H9 (cell line): ENCODE data around the gene KRT79. TPM values are rescaled to one million over a fixed set of nuclear protein-coding genes. Genes with fewer than 3 reads are reported as not detected.

ENCODE experiments used
- DNase-seq: peaks from one replicate; pipeline ENCODE4 v3.0.0-alpha.2; 2017
- H2AFZ ChIP-seq: one replicate; pipeline ENCODE4 v1.6.1; 2013; ENCODE audit warnings: mild to moderate bottlenecking, low read length, control low read depth, moderate library complexity
- H2AK5ac ChIP-seq: 2 replicates; pipeline ENCODE4 v1.6.1; 2013; ENCODE audit warnings: low read length, control low read depth, mixed read lengths; ENCODE audit not compliant: insufficient read length
- H2BK120ac ChIP-seq: one replicate; pipeline ENCODE4 v1.6.1; 2013; ENCODE audit warnings: low read depth, mild to moderate bottlenecking, low read length, control low read depth, inconsistent platforms; ENCODE audit not compliant: poor library complexity, severe bottlenecking
- H2BK12ac ChIP-seq: 2 replicates; pipeline ENCODE4 v1.6.1; 2013; ENCODE audit warnings: low read length, control low read depth, mixed read lengths, low read depth; ENCODE audit not compliant: insufficient read length
- H2BK15ac ChIP-seq: 2 replicates; pipeline ENCODE4 v1.6.1; 2013; ENCODE audit warnings: low read depth, low read length, control low read depth
- H2BK20ac ChIP-seq: one replicate; pipeline ENCODE4 v1.6.1; 2013; ENCODE audit warnings: low read depth, mild to moderate bottlenecking, low read length, control low read depth, inconsistent platforms; ENCODE audit not compliant: poor library complexity, severe bottlenecking
- H2BK5ac ChIP-seq: 2 replicates; pipeline ENCODE4 v1.6.1; 2013; ENCODE audit warnings: low read length, control low read depth, mixed read lengths; ENCODE audit not compliant: insufficient read length
- H3K14ac ChIP-seq: 2 replicates; pipeline ENCODE4 v1.6.1; 2013; ENCODE audit warnings: low read length, control low read depth; ENCODE audit not compliant: insufficient read depth
- H3K18ac ChIP-seq: 2 replicates; pipeline ENCODE4 v1.6.1; 2013; ENCODE audit warnings: low read depth, mild to moderate bottlenecking, mixed read lengths, low read length, control low read depth; ENCODE audit not compliant: insufficient read length
- H3K23ac ChIP-seq: 2 replicates; pipeline ENCODE4 v1.6.1; 2013; ENCODE audit warnings: low read length, control low read depth, mixed read lengths, low read depth; ENCODE audit not compliant: insufficient read length
- H3K23me2 ChIP-seq: 2 replicates; pipeline ENCODE4 v1.6.1; 2013; ENCODE audit warnings: low read depth, mild to moderate bottlenecking, mixed read lengths, low read length, control low read depth; ENCODE audit not compliant: insufficient read length, poor library complexity, severe bottlenecking
- H3K27ac ChIP-seq: 2 replicates; pipeline ENCODE4 v1.5.1; 2013; ENCODE audit warnings: low read length, control low read depth, mixed read lengths, low read depth; ENCODE audit not compliant: insufficient read length
- H3K27me3 ChIP-seq: 2 replicates; pipeline ENCODE4 v1.6.1; 2013; ENCODE audit warnings: low read length, control low read depth, inconsistent platforms; ENCODE audit not compliant: insufficient read depth
- H3K4ac ChIP-seq: 2 replicates; pipeline ENCODE4 v1.6.1; 2013; ENCODE audit warnings: low read depth, mild to moderate bottlenecking, control low read depth, inconsistent platforms, low read length, moderate library complexity
- H3K4me1 ChIP-seq: 2 replicates; pipeline ENCODE4 v1.6.1; 2013; ENCODE audit warnings: low read length, control low read depth, inconsistent platforms; ENCODE audit not compliant: insufficient read depth
- H3K4me2 ChIP-seq: 2 replicates; pipeline ENCODE4 v1.6.1; 2013; ENCODE audit warnings: low read length, control low read depth, mixed read lengths; ENCODE audit not compliant: insufficient read length, insufficient read depth
- H3K56ac ChIP-seq: 2 replicates; pipeline ENCODE4 v1.6.1; 2013; ENCODE audit warnings: low read depth, mild to moderate bottlenecking, mixed read lengths, low read length, control low read depth; ENCODE audit not compliant: insufficient read length
- H3K79me1 ChIP-seq: 2 replicates; pipeline ENCODE4 v1.6.1; 2013; ENCODE audit warnings: low read depth, mild to moderate bottlenecking, moderate library complexity, low read length, control low read depth, inconsistent platforms; ENCODE audit not compliant: insufficient read depth, poor library complexity, severe bottlenecking
- H3K79me2 ChIP-seq: 2 replicates; pipeline ENCODE4 v1.6.1; 2013; ENCODE audit warnings: low read length, control low read depth, inconsistent platforms; ENCODE audit not compliant: insufficient read depth
- H3K9ac ChIP-seq: 2 replicates; pipeline ENCODE4 v1.6.1; 2013; ENCODE audit warnings: low read length, control low read depth, mixed read lengths; ENCODE audit not compliant: insufficient read length; ENCODE audit errors: extremely low read depth
- H3K9me3 ChIP-seq: one replicate; pipeline ENCODE4 v1.6.1; 2013; ENCODE audit warnings: low read depth, low read length, inconsistent platforms; ENCODE audit not compliant: control insufficient read depth
- H3T11ph ChIP-seq: one replicate; pipeline ENCODE4 v1.6.1; 2013; ENCODE audit warnings: mild to moderate bottlenecking, low read length, control low read depth, inconsistent platforms
- H4K20me1 ChIP-seq: one replicate; pipeline ENCODE4 v1.6.1; 2013; ENCODE audit not compliant: control insufficient read depth, insufficient read length, insufficient read depth
- H4K5ac ChIP-seq: 2 replicates; pipeline ENCODE4 v1.6.1; 2013; ENCODE audit warnings: low read depth, mild to moderate bottlenecking, mixed read lengths, low read length, control low read depth; ENCODE audit not compliant: insufficient read length
- H4K8ac ChIP-seq: replicated peaks from 2 replicates; pipeline ENCODE4 v1.6.1; 2013; ENCODE audit warnings: low read length, control low read depth, mixed read lengths, low read depth; ENCODE audit not compliant: insufficient read length
- H4K91ac ChIP-seq: 2 replicates; pipeline ENCODE4 v1.6.1; 2013; ENCODE audit warnings: low read depth, mild to moderate bottlenecking, moderate library complexity, mixed read lengths, low read length, control low read depth; ENCODE audit not compliant: insufficient read length
- H3K27ac Mint-ChIP-seq, 3 experiments: 2 replicates in 2 of 3; 3 replicates in 1 of 3; pipeline ENCODE4 v1.8.0; 2020 to 2021; ENCODE audit warnings: mixed read lengths in 3 of 3, mild to moderate bottlenecking in 1 of 3, moderate library complexity in 1 of 3
- H3K27me3 Mint-ChIP-seq: 2 replicates; pipeline ENCODE4 v1.8.0; 2021; ENCODE audit warnings: low read depth, mild to moderate bottlenecking, moderate library complexity, mixed read lengths
- H3K36me3 Mint-ChIP-seq, 3 experiments: 2 replicates in 2 of 3; 3 replicates in 1 of 3; pipeline ENCODE4 v1.8.0; 2020 to 2021; ENCODE audit warnings: low read depth in 3 of 3, mixed read lengths in 3 of 3; ENCODE audit not compliant: insufficient read depth in 1 of 3
- H3K4me1 Mint-ChIP-seq, 2 experiments: 2 replicates each; pipeline ENCODE4 v1.8.0; 2020; ENCODE audit warnings: mixed read lengths in 2 of 2
- H3K4me3 Mint-ChIP-seq, 2 experiments: 2 replicates in 1 of 2; 3 replicates in 1 of 2; pipeline ENCODE4 v1.8.0; 2020 to 2021; ENCODE audit warnings: mild to moderate bottlenecking in 2 of 2, mixed read lengths in 2 of 2, moderate library complexity in 1 of 2
- H3K9me3 Mint-ChIP-seq, 2 experiments: 2 replicates in 1 of 2; 3 replicates in 1 of 2; pipeline ENCODE4 v1.8.0; 2020; ENCODE audit warnings: mild to moderate bottlenecking in 2 of 2, mixed read lengths in 2 of 2, moderate library complexity in 1 of 2
- CTCF ChIP-seq: fragments of 200-600 bp; sonication (generic); conservative IDR thresholded peaks from 3 replicates; pipeline ENCODE4 v1.8.0; 2021; ENCODE audit warnings: antibody characterized with exemption, mild to moderate bottlenecking
- WGBS: extraction: QIAGEN DNeasy Blood & Tissue Kit; methylation state at CpG from one replicate; pipeline ENCODE4 v1.1.7; 2013; ENCODE audit warnings: missing lambda C conversion rate, low lambda C conversion rate, mixed read lengths; ENCODE audit not compliant: insufficient read length; ENCODE audit errors: extremely low coverage; 5-methylcytosine and 5-hydroxymethylcytosine counted together
- total RNA-seq: library from RNA; stranded (reverse); gene quantifications from 2 replicates; pipeline ENCODE4 v1.2.1, GENCODE V29; 2021

Gene KRT79
- total RNA-seq, 1 experiment from 2014 or later, result not detected

GRCh38 chr12:52872644-52873389 lies 38.7 kb upstream of the KRT79 start:
- Histone ChIP-seq H2BK15ac (no peak overlapping the region), H2BK5ac (no peak overlapping the region), H3K4ac (no peak overlapping the region), H3K9me3 (no peaks in the 10 kb centered on the region), H3K23ac (no peak overlapping the region), H4K91ac (no peak overlapping the region), H4K8ac (no peak overlapping the region), H3K4me2 (no peak overlapping the region), H4K20me1 (no peaks in the 10 kb centered on the region), H3K14ac (no peak overlapping the region), H3K27me3 (no peaks in the 10 kb centered on the region; the same call in 1 of the 2 replicates), H2AK5ac (no peak overlapping the region), H3K23me2 (peaks cover 3% of the 10 kb centered on the region), H3K56ac (no peak overlapping the region), H3K27ac (no peak overlapping the region), H2BK12ac (no peak overlapping the region), H3K79me2 (no peaks in the 10 kb centered on the region), H2BK20ac (no peak overlapping the region), H3K9ac (no peak overlapping the region), H3K4me1 (no peaks in the 10 kb centered on the region), H2BK120ac (no peak overlapping the region), H2AFZ (no peak overlapping the region), H3K79me1 (no peaks in the 10 kb centered on the region), H3K18ac (no peak overlapping the region), H3T11ph (no peak overlapping the region), H4K5ac (no peak overlapping the region)
- no peak for TF ChIP-seq CTCF
- Mint-ChIP-seq H3K4me1 (peaks cover 10 to 20% of the 10 kb centered on the region in 2 experiments), H3K27ac (no peak overlapping the region), H3K27me3 (peaks cover 51% of the 10 kb centered on the region), H3K4me3 (no peak overlapping the region; a peak in 1 of 5 replicates), H3K36me3 (no peaks in the 10 kb centered on the region), H3K9me3 (no peaks in the 10 kb centered on the region)
- WGBS, result no CpG with 5 or more reads among the region's 13 CpGs
- no peak for DNase-seq
